T-helper 1 cell treated with Interleukin-12 subunit alpha and Interleukin-12 subunit beta and Interleukin-4 antibody, amounts not matched to agents 30 μg/mL and 1 μg/mL, for 36 hours (primary cell): Measurements from ENCODE around the gene ARHGEF11.

Experiments used
- H3K27ac Mint-ChIP-seq: one replicate; pipeline ENCODE4 v1.8.0; 2021; ENCODE audit warnings: mild to moderate bottlenecking, mixed read lengths
- H3K27me3 Mint-ChIP-seq: one replicate; pipeline ENCODE4 v1.8.0; 2021; ENCODE audit warnings: low read depth, mixed read lengths
- H3K36me3 Mint-ChIP-seq: one replicate; pipeline ENCODE4 v1.8.0; 2021; ENCODE audit warnings: low read depth, mixed read lengths
- H3K4me1 Mint-ChIP-seq: one replicate; pipeline ENCODE4 v1.8.0; 2021; ENCODE audit warnings: low read depth, mixed read lengths
- H3K4me3 Mint-ChIP-seq: one replicate; pipeline ENCODE4 v1.8.0; 2021; ENCODE audit warnings: mild to moderate bottlenecking, moderate library complexity, mixed read lengths
- H3K9me3 Mint-ChIP-seq: one replicate; pipeline ENCODE4 v1.8.0; 2021; ENCODE audit warnings: mixed read lengths

ARHGEF11 gene

GRCh38 chr1:156905176-156905575, 140.4 kb downstream of the ARHGEF11 start:
- H3K4me1 Mint-ChIP-seq, result no peaks in the 10 kb centered on the region

GRCh38 chr1:156904187-156904959, 141.2 kb downstream of the ARHGEF11 start:
- Mint-ChIP-seq H3K4me3 (no peak overlapping the region), H3K36me3 (no peaks in the 10 kb centered on the region), H3K9me3 (no peaks in the 10 kb centered on the region), H3K4me1 (no peaks in the 10 kb centered on the region), H3K27me3 (peaks cover 4% of the 10 kb centered on the region), H3K27ac (no peak overlapping the region)

More at GRCh38 chr1:156905176-156905575, 140.4 kb downstream of the ARHGEF11 start:
- Mint-ChIP-seq H3K27ac (no peak overlapping the region), H3K36me3 (no peaks in the 10 kb centered on the region), H3K27me3 (peaks cover 4% of the 10 kb centered on the region), H3K9me3 (no peaks in the 10 kb centered on the region), H3K4me3 (no peak overlapping the region)

- no peaks in the 10 kb centered on the region for H3K9me3 Mint-ChIP-seq
- H3K4me1 Mint-ChIP-seq, result peaks cover 2% of the 10 kb centered on the region
- H3K36me3 Mint-ChIP-seq, result no peaks in the 10 kb centered on the region
- H3K27ac Mint-ChIP-seq, result no peak overlapping the region
- peaks cover 10% of the 10 kb centered on the region for H3K27me3 Mint-ChIP-seq
- H3K4me3 Mint-ChIP-seq, result no peak overlapping the region
Measured at GRCh38 chr1:156903328-156904091, 142.0 kb downstream of the ARHGEF11 start.

- no peaks in the 10 kb centered on the region for H3K9me3 Mint-ChIP-seq
- H3K4me3 Mint-ChIP-seq, result no peak overlapping the region
- H3K4me1 Mint-ChIP-seq, result peaks cover 8% of the 10 kb centered on the region
- H3K36me3 Mint-ChIP-seq, result no peaks in the 10 kb centered on the region
- H3K27ac Mint-ChIP-seq, result no peak overlapping the region
- H3K27me3 Mint-ChIP-seq, result peaks cover 13% of the 10 kb centered on the region
Measured at GRCh38 chr1:156901966-156902915, 143.3 kb downstream of the ARHGEF11 start.

- no peak overlapping the region for H3K4me3 Mint-ChIP-seq
- no peaks in the 10 kb centered on the region for H3K36me3 Mint-ChIP-seq
- H3K27ac Mint-ChIP-seq, result no peak overlapping the region
Measured at GRCh38 chr1:156901590-156901900, 144.0 kb downstream of the ARHGEF11 start.

GRCh38 chr1:156900896-156901589, 144.5 kb downstream of the ARHGEF11 start:
- H3K27me3 Mint-ChIP-seq, result peaks cover 13% of the 10 kb centered on the region
- H3K4me3 Mint-ChIP-seq, result no peak overlapping the region
- no peaks in the 10 kb centered on the region for H3K36me3 Mint-ChIP-seq
- H3K4me1 Mint-ChIP-seq, result peaks cover 8% of the 10 kb centered on the region
- no peak overlapping the region for H3K27ac Mint-ChIP-seq
- no peaks in the 10 kb centered on the region for H3K9me3 Mint-ChIP-seq

More at GRCh38 chr1:156901590-156901900, 144.0 kb downstream of the ARHGEF11 start:
- Mint-ChIP-seq H3K9me3 (no peaks in the 10 kb centered on the region), H3K4me1 (peaks cover 8% of the 10 kb centered on the region), H3K27me3 (peaks cover 13% of the 10 kb centered on the region)

- H3K4me3 Mint-ChIP-seq, result no peak overlapping the region
- no peaks in the 10 kb centered on the region for H3K36me3 Mint-ChIP-seq
- peaks cover 8% of the 10 kb centered on the region for H3K4me1 Mint-ChIP-seq
- H3K27ac Mint-ChIP-seq, result no peak overlapping the region
- H3K9me3 Mint-ChIP-seq, result no peaks in the 10 kb centered on the region
- peaks cover 21% of the 10 kb centered on the region for H3K27me3 Mint-ChIP-seq
Measured at GRCh38 chr1:156899956-156900718, 145.4 kb downstream of the ARHGEF11 start.

GRCh38 chr1:156898971-156899664, 146.4 kb downstream of the ARHGEF11 start:
- Mint-ChIP-seq H3K36me3 (no peaks in the 10 kb centered on the region), H3K4me3 (no peak overlapping the region), H3K27ac (no peak overlapping the region), H3K4me1 (peaks cover 8% of the 10 kb centered on the region), H3K27me3 (peaks cover 26% of the 10 kb centered on the region), H3K9me3 (no peaks in the 10 kb centered on the region)

GRCh38 chr1:156898161-156898566, 147.4 kb downstream of the ARHGEF11 start:
- peaks cover 28% of the 10 kb centered on the region for H3K27me3 Mint-ChIP-seq
- no peak overlapping the region for H3K27ac Mint-ChIP-seq
- no peaks in the 10 kb centered on the region for H3K36me3 Mint-ChIP-seq
- H3K4me3 Mint-ChIP-seq, result no peak overlapping the region
- H3K4me1 Mint-ChIP-seq, result peaks cover 8% of the 10 kb centered on the region
- no peaks in the 10 kb centered on the region for H3K9me3 Mint-ChIP-seq

- no peak overlapping the region for H3K4me3 Mint-ChIP-seq
- no peaks in the 10 kb centered on the region for H3K36me3 Mint-ChIP-seq
- H3K4me1 Mint-ChIP-seq, result peaks cover 8% of the 10 kb centered on the region
- H3K27ac Mint-ChIP-seq, result no peak overlapping the region
- no peaks in the 10 kb centered on the region for H3K9me3 Mint-ChIP-seq
- H3K27me3 Mint-ChIP-seq, result peaks cover 36% of the 10 kb centered on the region
Measured at GRCh38 chr1:156897078-156897825, 148.3 kb downstream of the ARHGEF11 start.

- H3K4me3 Mint-ChIP-seq, result no peak overlapping the region
Measured at GRCh38 chr1:156896490-156897033, 149.0 kb downstream of the ARHGEF11 start.

GRCh38 chr1:156895927-156896326, 149.6 kb downstream of the ARHGEF11 start:
- H3K36me3 Mint-ChIP-seq, result no peaks in the 10 kb centered on the region
- H3K9me3 Mint-ChIP-seq, result no peaks in the 10 kb centered on the region
- no peak overlapping the region for H3K27ac Mint-ChIP-seq
- H3K4me1 Mint-ChIP-seq, result peaks cover 11% of the 10 kb centered on the region
- H3K4me3 Mint-ChIP-seq, result no peak overlapping the region
- peaks cover 49% of the 10 kb centered on the region for H3K27me3 Mint-ChIP-seq

More at GRCh38 chr1:156896490-156897033, 149.0 kb downstream of the ARHGEF11 start:
- peaks cover 43% of the 10 kb centered on the region for H3K27me3 Mint-ChIP-seq
- H3K4me1 Mint-ChIP-seq, result peaks cover 11% of the 10 kb centered on the region
- H3K36me3 Mint-ChIP-seq, result no peaks in the 10 kb centered on the region
- no peaks in the 10 kb centered on the region for H3K9me3 Mint-ChIP-seq
- no peak overlapping the region for H3K27ac Mint-ChIP-seq
